Measurements from ENCODE around the gene BMPR1B. TPM values are rescaled to one million over a fixed set of nuclear protein-coding genes. Genes with fewer than 3 reads are reported as not detected.

BMPR1B gene
- total and polyA plus RNA-seq, 9 of the 15 experiments (the other 6 are each of a cell fraction or from before 2014, with no cell fraction given) = 0.01 TPM; not detected in 8

GRCh38 chr4:95156452-95156765 lies 398.7 kb downstream of the BMPR1B start (continued):
- TF ChIP-seq AFF4 (CRISPR knock-in tag; IDR thresholded peaks at IDR 0.05) (no peak), HDAC2 (IDR thresholded peaks at IDR 0.05) (no peak), ZNF75A (CRISPR knock-in tag; IDR thresholded peaks at IDR 0.05) (no peak), CSDE1 (IDR thresholded peaks at IDR 0.05) (no peak), NCOA4 (IDR thresholded peaks at IDR 0.05; ENCODE audit: partially characterized antibody) (no peak)

- BruUV-seq (replicated peaks) = no TSS peak
- intact Hi-C loops (cut with micrococcal nuclease) = no loop called here
- no peak overlapping the region for H3K4me2 ChIP-seq (ENCODE audit: insufficient read depth, low read length)
- no peaks in the 10 kb centered on the region for H3K9me1 ChIP-seq (ENCODE audit: control insufficient read depth, insufficient read depth, low read length)
- no peak for DNase-seq (ENCODE audit: extremely low read depth in 1 of 4, low spot score in 3 of 4)
- H3K9ac ChIP-seq (ENCODE audit: insufficient read depth in 1 of 2, low read depth in 2 of 2, low read length in 2 of 2) = no peak overlapping the region
- H2AFZ ChIP-seq (ENCODE audit: low read depth, low read length) = no peak overlapping the region
- no peak for ATAC-seq
- H3K79me2 ChIP-seq (ENCODE audit: control insufficient read depth, insufficient read depth, low read length) = no peaks in the 10 kb centered on the region
- POLR2A ChIA-PET = no interaction called here
- CTCF ChIA-PET (ENCODE audit: low intra/inter-chr PET ratio) = no interaction called here
- no peak overlapping the region for H3K4me3 ChIP-seq
- no peaks in the 10 kb centered on the region for H3K4me1 ChIP-seq (replicated peaks in 1 of 2; ENCODE audit: control insufficient read depth in 2 of 2, insufficient read depth in 2 of 2, low read length in 2 of 2)
- H4K20me1 ChIP-seq (replicated peaks; ENCODE audit: control insufficient read depth, insufficient read depth, low read length) = no peaks in the 10 kb centered on the region
- TF ChIP-seq SREBF2 (CRISPR knock-in tag; IDR thresholded peaks at IDR 0.05) (no peak), ZBTB5 (IDR thresholded peaks at IDR 0.05) (no peak)
- no peaks in the 10 kb centered on the region for H3K36me3 ChIP-seq (ENCODE audit: control insufficient read depth, insufficient read depth, low read length)
- peaks cover 0 to 4% of the 10 kb centered on the region in 2 experiments; a peak in 3 of 5 replicates for H3K27me3 ChIP-seq (ENCODE audit: control insufficient read depth in 2 of 2, insufficient read depth in 2 of 2, low read length in 2 of 2)
- H3K9me3 ChIP-seq (replicated peaks; ENCODE audit: control insufficient read depth, insufficient read depth, low read depth, low read length) = no peaks in the 10 kb centered on the region
- H3K27ac ChIP-seq (ENCODE audit: extremely low read depth, low read depth, low read length) = no peak overlapping the region
- in situ Hi-C loops (cut with MboI) = loop anchor here (25.0 kb wide), 1 partner anchor 355 kb away; no protein-coding TSS in a partner anchor
- FAIRE-seq = no peak
Observed at GRCh38 chr4:95157596-95157995, 399.8 kb downstream of the BMPR1B start.
